Heart right ventricle (tissue), 16 donors: ENCODE data around the gene GOSR2. TPM values are rescaled to one million over a fixed set of nuclear protein-coding genes. Genes with fewer than 3 reads are reported as not detected.

Experiments used
- ATAC-seq, 8 donors: fragments of 200-7000 bp; cut with Tn5 transposase; one replicate each; pipeline ENCODE4 v1.9.1; 2020; ENCODE audit warnings: mild to moderate bottlenecking in 8 of 8, moderate library complexity in 8 of 8, moderate number of reproducible peaks in 1 of 8
- DNase-seq, 2 donors: peaks; one replicate each; pipeline ENCODE4 v3.0.0-alpha.2; 2020
- H3K27ac ChIP-seq, 10 donors: fragments of 200-600 bp; sonication (generic) in 2 of 10; one replicate each; pipeline versions ENCODE4 v1.5.0 to v1.8.0; 2020 to 2022; ENCODE audit warnings: mild to moderate bottlenecking in 3 of 10
- H3K27me3 ChIP-seq, 7 donors: fragments of 200-600 bp; one replicate each; pipeline ENCODE4 v1.8.0; 2021 to 2022; ENCODE audit warnings: mild to moderate bottlenecking in 2 of 7
- H3K36me3 ChIP-seq, 9 donors: fragments of 200-600 bp; sonication (generic) in 1 of 9; one replicate each; pipeline versions ENCODE4 v1.5.0 to v1.8.0; 2020 to 2022; ENCODE audit warnings: mild to moderate bottlenecking in 2 of 9
- H3K4me1 ChIP-seq, 9 donors: fragments of 200-600 bp; sonication (generic) in 1 of 9; one replicate each; pipeline versions ENCODE4 v1.5.0 to v1.8.0; 2020 to 2022; ENCODE audit warnings: mild to moderate bottlenecking in 4 of 9
- H3K4me3 ChIP-seq, 10 donors: fragments of 200-600 bp; sonication (generic) in 2 of 10; one replicate each; pipeline versions ENCODE4 v1.5.0 to v1.8.0; 2020 to 2022; ENCODE audit warnings: mild to moderate bottlenecking in 7 of 10, moderate library complexity in 2 of 10
- H3K9me3 ChIP-seq, 11 donors: fragments of 200-600 bp in 10 of 11; sonication (generic) in 2 of 11; one replicate each; pipeline versions ENCODE4 v1.5.0 to v1.8.0; 2013 to 2022; ENCODE audit warnings: mild to moderate bottlenecking in 2 of 11, control low read depth in 1 of 11, moderate library complexity in 1 of 11
- CTCF ChIP-seq, 9 donors: fragments of 200-600 bp; sonication (generic) in 2 of 9; IDR thresholded peaks; one replicate each; pipeline versions ENCODE4 v1.5.0 to v1.8.0; 2021 to 2022; ENCODE audit warnings: antibody characterized with exemption in 9 of 9, mild to moderate bottlenecking in 5 of 9, moderate library complexity in 1 of 9
- WGBS, 2 donors: extraction: QIAGEN DNeasy Blood & Tissue Kit; methylation state at CpG; one replicate each; pipeline ENCODE4 v1.1.7; 2013; ENCODE audit warnings: inconsistent platforms in 1 of 2; 5-methylcytosine and 5-hydroxymethylcytosine counted together
- intact Hi-C, 10 donors: fragments of 100-400 bp; cut with DNase I; formaldehyde crosslinking; loops; one replicate each; pipeline versions ENCODE4 v1.11.1 to v1.14.2; 2022
- polyA plus RNA-seq, 2 donors: library from polyadenylated mRNA; stranded (reverse); fragments of 200-250 nt; gene quantifications; one replicate each; pipeline ENCODE4 v1.2.3, GENCODE V29; 2013
- total RNA-seq, 10 donors: library from RNA; stranded (reverse); fragmentation: NEBNext Ultra II Directional in 3 of 10; extraction: Animal tissue kit (Norgen Biotek cat#: 25700) in 3 of 10; gene quantifications; one replicate each; pipeline versions ENCODE4 v1.2.1 to v1.2.4, GENCODE V29; 2021 to 2023
- donor health status: Arrhythmogenic right ventricular cardiomyopathy.
- donor health status: ischemic (EF 13 %, LVEDD 7.1; RV severe dilation, severe dysfunction).
- donor health status: healthy with polysubstance abuse.
- donor health status: DM: no; HTN: yes; CAD: no.
- donor health status: DM: no; HTN: no; CAD: no.
- donor health status: ischemic (EF 25% LVEDD 6.9; RV normal size, moderate dysfunction).
- donor health status: ischemic (EF 25% LVEDD 5.7; RV mildly dilated, moderate dysfunction).
- donor health status: healthy.
- donor health status: DM: yes; HTN: yes; CAD: no.
- donor health status: Ischemic cardiomyopathy.
- donor health status: ischemic (EF 35%, LVEDD 5.7; RV mildly dilated, moderate dysfunction).
- donor health status: nonischemic (EF 11% LVEDD 7.7; RV severe dilation, severe dysfunction).
- donor health status: DM: yes; HTN: yes; CAD: no.
- donor health status: PGD.
- donor health status: ischemic (EF 29% LVEDD 5.4; RV normal size, mild dysfunction).
- donor health status: nonischemic (EF 23%, LVEDD 6.1; RV moderate dilation, normal function).

GOSR2 gene
- total and polyA plus RNA-seq, 12 donors = 20.3 to 47.3 (median 40.0) TPM

GRCh38 chr17:46968896-46969295 is 45.9 kb downstream of the GOSR2 start:
- Histone ChIP-seq H3K4me3 (no peak overlapping the region), H3K27me3 (peaks cover 0 to under 1% (median 0%) of the 10 kb centered on the region in 7 donors), H3K9me3 (no peaks in the 10 kb centered on the region), H3K27ac (no peak overlapping the region), H3K4me1 (peaks cover 0 to 8% (median 0%) of the 10 kb centered on the region in 9 donors), H3K36me3 (peaks cover 0 to 7% (median 0%) of the 10 kb centered on the region in 9 donors)
- ATAC-seq (no peak), DNase-seq (no peak)
- TF ChIP-seq CTCF (IDR thresholded peaks at IDR 0.05) = no peak
- 94 to 95% methylated on average over 8 of the region's 8 CpGs for WGBS, 2 donors
- intact Hi-C loops = no loop called here

- TF ChIP-seq CTCF (IDR thresholded peaks at IDR 0.05) = no peak
Observed at GRCh38 chr17:46971647-46972300, 48.8 kb downstream of the GOSR2 start.

GRCh38 chr17:46972346-46972745 is 49.4 kb downstream of the GOSR2 start:
- H3K36me3 ChIP-seq = no peaks in the 10 kb centered on the region
- TF ChIP-seq CTCF (IDR thresholded peaks at IDR 0.05) = no peak
- no peak overlapping the region for H3K27ac ChIP-seq
- peaks cover 0 to 13% (median 5%) of the 10 kb centered on the region in 7 donors for H3K27me3 ChIP-seq
- H3K4me1 ChIP-seq = peaks cover 0 to 11% (median 0%) of the 10 kb centered on the region in 9 donors
- H3K9me3 ChIP-seq = no peaks in the 10 kb centered on the region
- ATAC-seq = peak in 6 of 8 donors; percentile 57 to 82 (median 73)
- 44 to 52% methylated on average over 6 of the region's 6 CpGs for WGBS, 2 donors
- intact Hi-C loops = no loop called here
- DNase-seq = peak in 1 of 2 donors; percentile 54
- no peak overlapping the region for H3K4me3 ChIP-seq

More at GRCh38 chr17:46971647-46972300, 48.8 kb downstream of the GOSR2 start:
- intact Hi-C loops = no loop called here
- ATAC-seq (no peak), DNase-seq (no peak)
- Histone ChIP-seq H3K4me3 (no peak overlapping the region), H3K27me3 (peaks cover 0 to 9% (median 0%) of the 10 kb centered on the region in 7 donors), H3K36me3 (peaks cover 0 to 1% (median 0%) of the 10 kb centered on the region in 9 donors), H3K9me3 (no peaks in the 10 kb centered on the region), H3K4me1 (peaks cover 0 to 8% (median 0%) of the 10 kb centered on the region in 9 donors), H3K27ac (no peak overlapping the region)
- 79 to 85% methylated on average over 10 of the region's 10 CpGs for WGBS, 2 donors

GRCh38 chr17:46974086-46974485 is 51.1 kb downstream of the GOSR2 start:
- intact Hi-C loops = no loop called here
- Histone ChIP-seq H3K27me3 (peaks cover 0 to 31% (median 22%) of the 10 kb centered on the region in 7 donors), H3K4me1 (peaks cover under 1 to 28% (median 13%) of the 10 kb centered on the region in 9 donors), H3K4me3 (no peak overlapping the region), H3K27ac (no peak overlapping the region), H3K9me3 (no peaks in the 10 kb centered on the region), H3K36me3 (no peaks in the 10 kb centered on the region)
- no peak for TF ChIP-seq CTCF (IDR thresholded peaks at IDR 0.05)
- 70 to 77% methylated on average over 11 of the region's 11 CpGs for WGBS, 2 donors
- no peak for ATAC-seq
- DNase-seq = no peak
